ENCODE measurements around the gene GPR27. TPM values are rescaled to one million over a fixed set of nuclear protein-coding genes. Genes with fewer than 3 reads are reported as not detected.

Gene GPR27
- total and polyA plus RNA-seq, 10 of the 15 experiments (the other 5 are each of a cell fraction or from before 2014, with no cell fraction given): not detected

- TF ChIP-seq SREBF2 (IDR thresholded peaks at IDR 0.05; ENCODE audit: low read length) (no peak), MYC (IDR thresholded peaks at IDR 0.05; ENCODE audit: insufficient read depth, insufficient read length, insufficient replicate concordance, low read length, severe bottlenecking) (no peak)
These were observed 26.2 kb downstream of the GPR27 start (continued) for GRCh38 chr3:71779674-71780377.

- Histone ChIP-seq H3K79me2 (ENCODE audit: control insufficient read depth, insufficient read depth, low read length) (no peaks in the 10 kb centered on the region), H3K4me1 (ENCODE audit: control insufficient read depth, insufficient read depth, low read length) (no peaks in the 10 kb centered on the region), H2AFZ (ENCODE audit: control insufficient read depth, low read depth, low read length) (no peak overlapping the region), H3K4me3 (no peak overlapping the region), H3K36me3 (ENCODE audit: control insufficient read depth in 2 of 2, insufficient read depth in 2 of 2, low read length in 1 of 2) (no peaks in the 10 kb centered on the region), H3K4me2 (ENCODE audit: control insufficient read depth, insufficient read depth) (no peak overlapping the region), H3K9ac (ENCODE audit: control insufficient read depth, insufficient read depth, low read length) (no peak overlapping the region), H3K9me3 (replicated peaks; ENCODE audit: control insufficient read depth, insufficient read depth, low read length) (no peaks in the 10 kb centered on the region), H3K27me3 (replicated peaks in 1 of 2; ENCODE audit: control insufficient read depth in 2 of 2, insufficient read depth in 2 of 2, low read length in 1 of 2) (peaks cover 7 to 12% of the 10 kb centered on the region in 2 experiments; a peak in 3 of 4 replicates), H4K20me1 (ENCODE audit: control insufficient read depth, insufficient read depth) (no peaks in the 10 kb centered on the region), H3K27ac (ENCODE audit: control insufficient read depth, insufficient read depth) (no peak overlapping the region)
- SMC1A ChIA-PET (ENCODE audit: uncharacterized antibody, unreplicated experiment): no interaction called here
- in situ Hi-C loops (cut with MboI) (no loop called here), intact Hi-C loops (cut with micrococcal nuclease; ENCODE audit: unreplicated experiment) (no loop called here)
- FAIRE-seq: no peak
- no peak for DNase-seq (ENCODE audit: low read depth, low spot score)
- TF ChIP-seq MTA3 (IDR thresholded peaks at IDR 0.05; ENCODE audit: borderline replicate concordance, low read length) (no peak), RUNX3 (IDR thresholded peaks at IDR 0.05; ENCODE audit: low read length) (no peak), KDM1A (IDR thresholded peaks at IDR 0.05; ENCODE audit: borderline replicate concordance) (no peak), ZBTB40 (IDR thresholded peaks at IDR 0.05; ENCODE audit: borderline replicate concordance) (no peak), CHD2 (IDR thresholded peaks at IDR 0.05; ENCODE audit: borderline replicate concordance, low read depth, low read length) (no peak), STAT1 (conservative IDR thresholded peaks at IDR 0.05) (no peak), CEBPB (IDR thresholded peaks at IDR 0.05; ENCODE audit: borderline replicate concordance in 1 of 2, low read depth in 2 of 2, low read length in 2 of 2) (no peak), CTCF (IDR thresholded peaks at IDR 0.05 in 2 of 3, conservative IDR thresholded peaks at IDR 0.05 in 1 of 3; ENCODE audit: control insufficient read depth in 2 of 3, extremely low read depth in 1 of 3, insufficient read depth in 1 of 3, low read depth in 3 of 3, low read length in 3 of 3) (no peak)
- POLR2A ChIA-PET: no interaction called here
- RAD21 ChIA-PET (ENCODE audit: unreplicated experiment): no interaction called here
- no peak for ATAC-seq
- CTCF ChIA-PET: no interaction called here
- WGBS (ENCODE audit: insufficient coverage, insufficient replicate concordance, low lambda C conversion rate, missing lambda C conversion rate): 19% methylated on average over 4 of the region's 4 CpGs
- BruUV-seq (replicated peaks): no TSS peak
These were observed 26.8 kb downstream of the GPR27 start for GRCh38 chr3:71780430-71780829.
